ENCODE results near the gene ADRA2C.

The ADRA2C gene

GRCh38 chr4:3775576-3775975 is 9.4 kb downstream of the ADRA2C start:
- no peak for DNase-seq (ENCODE audit: low read depth, low spot score)

GRCh38 chr4:3776166-3777032 is 10.2 kb downstream of the ADRA2C start:
- no peak for DNase-seq (ENCODE audit: low read depth, low spot score)

- DNase-seq (ENCODE audit: low read depth, low spot score) = no peak
Observed at GRCh38 chr4:3777033-3777390, 10.8 kb downstream of the ADRA2C start.

GRCh38 chr4:3777669-3778068 is 11.5 kb downstream of the ADRA2C start:
- no peak for DNase-seq (ENCODE audit: low read depth, low spot score)

GRCh38 chr4:3779509-3779908 is 13.3 kb downstream of the ADRA2C start:
- DNase-seq (ENCODE audit: low read depth, low spot score) = no peak

GRCh38 chr4:3780347-3781171 is 14.4 kb downstream of the ADRA2C start:
- DNase-seq (ENCODE audit: low read depth, low spot score) = no peak

- no peak for DNase-seq (ENCODE audit: low read depth, low spot score)
Observed at GRCh38 chr4:3781193-3781886, 15.2 kb downstream of the ADRA2C start.

GRCh38 chr4:3781997-3782930 is 16.1 kb downstream of the ADRA2C start:
- no peak for DNase-seq (ENCODE audit: low read depth, low spot score)

GRCh38 chr4:3783693-3784306 is 17.6 kb downstream of the ADRA2C start:
- no peak for DNase-seq (ENCODE audit: low read depth, low spot score)

- no peak for DNase-seq (ENCODE audit: low read depth, low spot score)
Observed at GRCh38 chr4:3784454-3785291, 18.5 kb downstream of the ADRA2C start.

GRCh38 chr4:3785292-3785565 is 19.0 kb downstream of the ADRA2C start:
- DNase-seq (ENCODE audit: low read depth, low spot score) = no peak

GRCh38 chr4:3786196-3786869 is 20.1 kb downstream of the ADRA2C start:
- DNase-seq (ENCODE audit: low read depth, low spot score) = no peak

GRCh38 chr4:3787489-3788365 is 21.5 kb downstream of the ADRA2C start:
- DNase-seq (ENCODE audit: low read depth, low spot score) = no peak

- no peak for DNase-seq (ENCODE audit: low read depth, low spot score)
Observed at GRCh38 chr4:3788366-3788660, 22.1 kb downstream of the ADRA2C start.

- DNase-seq (ENCODE audit: low read depth, low spot score) = no peak
Observed at GRCh38 chr4:3789587-3789986, 23.4 kb downstream of the ADRA2C start.

GRCh38 chr4:3790006-3790561 is 23.9 kb downstream of the ADRA2C start:
- no peak for DNase-seq (ENCODE audit: low read depth, low spot score)

- no peak for DNase-seq (ENCODE audit: low read depth, low spot score)
Observed at GRCh38 chr4:3791256-3791655, 25.1 kb downstream of the ADRA2C start.

- DNase-seq (ENCODE audit: low read depth, low spot score) = no peak
Observed at GRCh38 chr4:3791910-3792542, 25.8 kb downstream of the ADRA2C start.

Measured in activated naive CD8-positive, alpha-beta T cell treated with anti-CD3 and anti-CD28 coated beads, Interleukin-2, amount 50 U/mL, for 16 hours (primary cell).